ENCODE results near the gene CLSTN2.

DNA sequence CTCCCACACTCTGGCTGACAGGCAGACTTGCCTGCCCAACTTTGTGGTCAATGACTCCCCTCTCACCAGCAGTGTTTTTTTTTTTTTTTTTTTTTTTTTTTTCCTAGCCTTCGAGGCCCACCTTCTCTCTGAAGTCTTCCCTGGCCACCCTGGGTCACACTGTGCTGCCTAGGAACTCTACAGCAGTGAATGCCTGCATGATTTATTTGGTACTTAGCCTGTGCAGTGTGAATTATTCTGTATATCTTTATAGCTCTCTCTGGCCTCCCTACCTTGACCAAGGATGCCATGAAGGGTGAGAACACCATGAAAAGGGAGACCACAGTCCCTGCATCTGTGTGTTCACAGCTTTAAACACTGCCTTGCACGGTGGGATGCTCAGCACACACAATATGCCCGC is 141.6 kb downstream of the CLSTN2 start:
- TF ChIP-seq, protein P1, sequence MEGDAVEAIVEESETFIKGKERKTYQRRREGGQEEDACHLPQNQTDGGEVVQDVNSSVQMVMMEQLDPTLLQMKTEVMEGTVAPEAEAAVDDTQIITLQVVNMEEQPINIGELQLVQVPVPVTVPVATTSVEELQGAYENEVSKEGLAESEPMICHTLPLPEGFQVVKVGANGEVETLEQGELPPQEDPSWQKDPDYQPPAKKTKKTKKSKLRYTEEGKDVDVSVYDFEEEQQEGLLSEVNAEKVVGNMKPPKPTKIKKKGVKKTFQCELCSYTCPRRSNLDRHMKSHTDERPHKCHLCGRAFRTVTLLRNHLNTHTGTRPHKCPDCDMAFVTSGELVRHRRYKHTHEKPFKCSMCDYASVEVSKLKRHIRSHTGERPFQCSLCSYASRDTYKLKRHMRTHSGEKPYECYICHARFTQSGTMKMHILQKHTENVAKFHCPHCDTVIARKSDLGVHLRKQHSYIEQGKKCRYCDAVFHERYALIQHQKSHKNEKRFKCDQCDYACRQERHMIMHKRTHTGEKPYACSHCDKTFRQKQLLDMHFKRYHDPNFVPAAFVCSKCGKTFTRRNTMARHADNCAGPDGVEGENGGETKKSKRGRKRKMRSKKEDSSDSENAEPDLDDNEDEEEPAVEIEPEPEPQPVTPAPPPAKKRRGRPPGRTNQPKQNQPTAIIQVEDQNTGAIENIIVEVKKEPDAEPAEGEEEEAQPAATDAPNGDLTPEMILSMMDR (IDR thresholded peaks at IDR 0.05) = no peak
- TF ChIP-seq POLR2AphosphoS5 (IDR thresholded peaks at IDR 0.05; ENCODE audit: insufficient read depth in 1 of 2, low read depth in 1 of 2) (no peak), POLR2A (IDR thresholded peaks at IDR 0.05) (no peak)

All from vagina (tissue), 2 donors.